Neutrophil (primary cell): ENCODE measurements around the gene ECHDC1.

Experiments used
- H3K27ac ChIP-seq: fragments of 200-600 bp; sonication (generic); 2 replicates; pipeline ENCODE4 v1.5.1; 2016; ENCODE audit warnings: mild to moderate bottlenecking, moderate library complexity
- H3K27me3 ChIP-seq: fragments of 200-600 bp; sonication (generic); 2 replicates; pipeline ENCODE4 v1.6.0; 2016; ENCODE audit warnings: mild to moderate bottlenecking
- H3K36me3 ChIP-seq: fragments of 200-600 bp; sonication (generic); 2 replicates; pipeline ENCODE4 v1.5.1; 2017
- H3K4me1 ChIP-seq, 2 experiments: fragments of 200-600 bp in 1 of 2; sonication (generic) in 1 of 2; 1 replicate in 1 of 2; 2 replicates in 1 of 2; pipeline versions ENCODE4 v1.5.1 to v1.6.1; 2013 to 2016; ENCODE audit warnings: low read depth in 1 of 2, low read length in 1 of 2, mild to moderate bottlenecking in 1 of 2, moderate library complexity in 1 of 2; ENCODE audit not compliant: control insufficient read depth in 1 of 2, insufficient read depth in 1 of 2
- H3K4me3 ChIP-seq, 2 experiments: fragments of 200-600 bp in 1 of 2; sonication (generic) in 1 of 2; 1 replicate in 1 of 2; 2 replicates in 1 of 2; pipeline ENCODE4 v1.5.1; 2013 to 2016; ENCODE audit warnings: low read depth in 1 of 2, low read length in 1 of 2, mild to moderate bottlenecking in 1 of 2, moderate library complexity in 1 of 2
- H3K9me3 ChIP-seq: fragments of 200-600 bp; sonication (generic); 2 replicates; pipeline ENCODE4 v1.5.1; 2016
- CTCF ChIP-seq: fragments of 200-600 bp; sonication (generic); IDR thresholded peaks from 2 replicates; pipeline ENCODE4 v1.5.1; 2016; ENCODE audit warnings: antibody characterized with exemption

The ECHDC1 gene

GRCh38 chr6:127383988-127384387, 40.6 kb upstream of the ECHDC1 start:
- no peaks in the 10 kb centered on the region for H3K9me3 ChIP-seq
- H3K27ac ChIP-seq = no peak overlapping the region
- no peaks in the 10 kb centered on the region for H3K27me3 ChIP-seq
- H3K36me3 ChIP-seq = no peaks in the 10 kb centered on the region
- TF ChIP-seq CTCF = no peak
- no peaks in the 10 kb centered on the region for H3K4me1 ChIP-seq
- H3K4me3 ChIP-seq = no peak overlapping the region

GRCh38 chr6:127382413-127382812, 39.0 kb upstream of the ECHDC1 start:
- Histone ChIP-seq H3K4me1 (no peaks in the 10 kb centered on the region), H3K9me3 (no peaks in the 10 kb centered on the region), H3K27me3 (no peaks in the 10 kb centered on the region), H3K4me3 (no peak overlapping the region), H3K36me3 (no peaks in the 10 kb centered on the region), H3K27ac (no peak overlapping the region)
- TF ChIP-seq CTCF = no peak

GRCh38 chr6:127381384-127381783, 38.0 kb upstream of the ECHDC1 start:
- no peaks in the 10 kb centered on the region for H3K4me1 ChIP-seq
- H3K27me3 ChIP-seq = no peaks in the 10 kb centered on the region
- no peak overlapping the region for H3K27ac ChIP-seq
- no peak overlapping the region for H3K4me3 ChIP-seq
- no peaks in the 10 kb centered on the region for H3K36me3 ChIP-seq
- no peaks in the 10 kb centered on the region for H3K9me3 ChIP-seq
- TF ChIP-seq CTCF = no peak

GRCh38 chr6:127376685-127377084, 33.3 kb upstream of the ECHDC1 start:
- Histone ChIP-seq H3K27ac (no peak overlapping the region), H3K4me1 (no peaks in the 10 kb centered on the region), H3K9me3 (no peaks in the 10 kb centered on the region), H3K36me3 (no peaks in the 10 kb centered on the region), H3K27me3 (no peaks in the 10 kb centered on the region), H3K4me3 (no peak overlapping the region)
- no peak for TF ChIP-seq CTCF

- Histone ChIP-seq H3K9me3 (no peaks in the 10 kb centered on the region), H3K4me1 (no peaks in the 10 kb centered on the region), H3K4me3 (no peak overlapping the region), H3K36me3 (no peaks in the 10 kb centered on the region), H3K27ac (no peak overlapping the region), H3K27me3 (no peaks in the 10 kb centered on the region)
- no peak for TF ChIP-seq CTCF
Measured at GRCh38 chr6:127367023-127367375, 23.6 kb upstream of the ECHDC1 start.
